H9 (cell line): Measurements from ENCODE around the gene ARMH3. TPM values are rescaled to one million over a fixed set of nuclear protein-coding genes. Genes with fewer than 3 reads are reported as not detected.

Experiments used
- DNase-seq: peaks from one replicate; pipeline ENCODE4 v3.0.0-alpha.2; 2017
- H2AFZ ChIP-seq: one replicate; pipeline ENCODE4 v1.6.1; 2013; ENCODE audit warnings: mild to moderate bottlenecking, low read length, control low read depth, moderate library complexity
- H2AK5ac ChIP-seq: 2 replicates; pipeline ENCODE4 v1.6.1; 2013; ENCODE audit warnings: low read length, control low read depth, mixed read lengths; ENCODE audit not compliant: insufficient read length
- H2BK120ac ChIP-seq: one replicate; pipeline ENCODE4 v1.6.1; 2013; ENCODE audit warnings: low read depth, mild to moderate bottlenecking, low read length, control low read depth, inconsistent platforms; ENCODE audit not compliant: poor library complexity, severe bottlenecking
- H2BK12ac ChIP-seq: 2 replicates; pipeline ENCODE4 v1.6.1; 2013; ENCODE audit warnings: low read length, control low read depth, mixed read lengths, low read depth; ENCODE audit not compliant: insufficient read length
- H2BK15ac ChIP-seq: 2 replicates; pipeline ENCODE4 v1.6.1; 2013; ENCODE audit warnings: low read depth, low read length, control low read depth
- H2BK20ac ChIP-seq: one replicate; pipeline ENCODE4 v1.6.1; 2013; ENCODE audit warnings: low read depth, mild to moderate bottlenecking, low read length, control low read depth, inconsistent platforms; ENCODE audit not compliant: poor library complexity, severe bottlenecking
- H2BK5ac ChIP-seq: 2 replicates; pipeline ENCODE4 v1.6.1; 2013; ENCODE audit warnings: low read length, control low read depth, mixed read lengths; ENCODE audit not compliant: insufficient read length
- H3K14ac ChIP-seq: 2 replicates; pipeline ENCODE4 v1.6.1; 2013; ENCODE audit warnings: low read length, control low read depth; ENCODE audit not compliant: insufficient read depth
- H3K18ac ChIP-seq: 2 replicates; pipeline ENCODE4 v1.6.1; 2013; ENCODE audit warnings: low read depth, mild to moderate bottlenecking, mixed read lengths, low read length, control low read depth; ENCODE audit not compliant: insufficient read length
- H3K23ac ChIP-seq: 2 replicates; pipeline ENCODE4 v1.6.1; 2013; ENCODE audit warnings: low read length, control low read depth, mixed read lengths, low read depth; ENCODE audit not compliant: insufficient read length
- H3K23me2 ChIP-seq: 2 replicates; pipeline ENCODE4 v1.6.1; 2013; ENCODE audit warnings: low read depth, mild to moderate bottlenecking, mixed read lengths, low read length, control low read depth; ENCODE audit not compliant: insufficient read length, poor library complexity, severe bottlenecking
- H3K27ac ChIP-seq: 2 replicates; pipeline ENCODE4 v1.5.1; 2013; ENCODE audit warnings: low read length, control low read depth, mixed read lengths, low read depth; ENCODE audit not compliant: insufficient read length
- H3K27me3 ChIP-seq: 2 replicates; pipeline ENCODE4 v1.6.1; 2013; ENCODE audit warnings: low read length, control low read depth, inconsistent platforms; ENCODE audit not compliant: insufficient read depth
- H3K4ac ChIP-seq: 2 replicates; pipeline ENCODE4 v1.6.1; 2013; ENCODE audit warnings: low read depth, mild to moderate bottlenecking, control low read depth, inconsistent platforms, low read length, moderate library complexity
- H3K4me1 ChIP-seq: 2 replicates; pipeline ENCODE4 v1.6.1; 2013; ENCODE audit warnings: low read length, control low read depth, inconsistent platforms; ENCODE audit not compliant: insufficient read depth
- H3K4me2 ChIP-seq: 2 replicates; pipeline ENCODE4 v1.6.1; 2013; ENCODE audit warnings: low read length, control low read depth, mixed read lengths; ENCODE audit not compliant: insufficient read length, insufficient read depth
- H3K56ac ChIP-seq: 2 replicates; pipeline ENCODE4 v1.6.1; 2013; ENCODE audit warnings: low read depth, mild to moderate bottlenecking, mixed read lengths, low read length, control low read depth; ENCODE audit not compliant: insufficient read length
- H3K79me1 ChIP-seq: 2 replicates; pipeline ENCODE4 v1.6.1; 2013; ENCODE audit warnings: low read depth, mild to moderate bottlenecking, moderate library complexity, low read length, control low read depth, inconsistent platforms; ENCODE audit not compliant: insufficient read depth, poor library complexity, severe bottlenecking
- H3K79me2 ChIP-seq: 2 replicates; pipeline ENCODE4 v1.6.1; 2013; ENCODE audit warnings: low read length, control low read depth, inconsistent platforms; ENCODE audit not compliant: insufficient read depth
- H3K9ac ChIP-seq: 2 replicates; pipeline ENCODE4 v1.6.1; 2013; ENCODE audit warnings: low read length, control low read depth, mixed read lengths; ENCODE audit not compliant: insufficient read length; ENCODE audit errors: extremely low read depth
- H3K9me3 ChIP-seq: one replicate; pipeline ENCODE4 v1.6.1; 2013; ENCODE audit warnings: low read depth, low read length, inconsistent platforms; ENCODE audit not compliant: control insufficient read depth
- H3T11ph ChIP-seq: one replicate; pipeline ENCODE4 v1.6.1; 2013; ENCODE audit warnings: mild to moderate bottlenecking, low read length, control low read depth, inconsistent platforms
- H4K20me1 ChIP-seq: one replicate; pipeline ENCODE4 v1.6.1; 2013; ENCODE audit not compliant: control insufficient read depth, insufficient read length, insufficient read depth
- H4K5ac ChIP-seq: 2 replicates; pipeline ENCODE4 v1.6.1; 2013; ENCODE audit warnings: low read depth, mild to moderate bottlenecking, mixed read lengths, low read length, control low read depth; ENCODE audit not compliant: insufficient read length
- H4K8ac ChIP-seq: replicated peaks from 2 replicates; pipeline ENCODE4 v1.6.1; 2013; ENCODE audit warnings: low read length, control low read depth, mixed read lengths, low read depth; ENCODE audit not compliant: insufficient read length
- H4K91ac ChIP-seq: 2 replicates; pipeline ENCODE4 v1.6.1; 2013; ENCODE audit warnings: low read depth, mild to moderate bottlenecking, moderate library complexity, mixed read lengths, low read length, control low read depth; ENCODE audit not compliant: insufficient read length
- H3K27ac Mint-ChIP-seq, 3 experiments: 2 replicates in 2 of 3; 3 replicates in 1 of 3; pipeline ENCODE4 v1.8.0; 2020 to 2021; ENCODE audit warnings: mixed read lengths in 3 of 3, mild to moderate bottlenecking in 1 of 3, moderate library complexity in 1 of 3
- H3K27me3 Mint-ChIP-seq: 2 replicates; pipeline ENCODE4 v1.8.0; 2021; ENCODE audit warnings: low read depth, mild to moderate bottlenecking, moderate library complexity, mixed read lengths
- H3K36me3 Mint-ChIP-seq, 3 experiments: 2 replicates in 2 of 3; 3 replicates in 1 of 3; pipeline ENCODE4 v1.8.0; 2020 to 2021; ENCODE audit warnings: low read depth in 3 of 3, mixed read lengths in 3 of 3; ENCODE audit not compliant: insufficient read depth in 1 of 3
- H3K4me1 Mint-ChIP-seq, 2 experiments: 2 replicates each; pipeline ENCODE4 v1.8.0; 2020; ENCODE audit warnings: mixed read lengths in 2 of 2
- H3K4me3 Mint-ChIP-seq, 2 experiments: 2 replicates in 1 of 2; 3 replicates in 1 of 2; pipeline ENCODE4 v1.8.0; 2020 to 2021; ENCODE audit warnings: mild to moderate bottlenecking in 2 of 2, mixed read lengths in 2 of 2, moderate library complexity in 1 of 2
- H3K9me3 Mint-ChIP-seq, 2 experiments: 2 replicates in 1 of 2; 3 replicates in 1 of 2; pipeline ENCODE4 v1.8.0; 2020; ENCODE audit warnings: mild to moderate bottlenecking in 2 of 2, mixed read lengths in 2 of 2, moderate library complexity in 1 of 2
- CTCF ChIP-seq: fragments of 200-600 bp; sonication (generic); conservative IDR thresholded peaks from 3 replicates; pipeline ENCODE4 v1.8.0; 2021; ENCODE audit warnings: antibody characterized with exemption, mild to moderate bottlenecking
- WGBS: extraction: QIAGEN DNeasy Blood & Tissue Kit; methylation state at CpG from one replicate; pipeline ENCODE4 v1.1.7; 2013; ENCODE audit warnings: missing lambda C conversion rate, low lambda C conversion rate, mixed read lengths; ENCODE audit not compliant: insufficient read length; ENCODE audit errors: extremely low coverage; 5-methylcytosine and 5-hydroxymethylcytosine counted together
- total RNA-seq: library from RNA; stranded (reverse); gene quantifications from 2 replicates; pipeline ENCODE4 v1.2.1, GENCODE V29; 2021

The ARMH3 gene
- total RNA-seq, 1 experiment from 2014 or later: 20.4 TPM

- no peak overlapping the region for H3K18ac ChIP-seq
- no peaks in the 10 kb centered on the region; the same call in 1 of the 2 replicates for H3K79me2 ChIP-seq
- Mint-ChIP-seq H3K27ac (peak overlapping the region in 1 of 3 experiments; percentile 53; a peak in 1 of 7 replicates), H3K9me3 (no peaks in the 10 kb centered on the region), H3K36me3 (no peaks in the 10 kb centered on the region), H3K4me1 (peaks cover 15 to 17% of the 10 kb centered on the region in 2 experiments), H3K27me3 (peaks cover 18% of the 10 kb centered on the region), H3K4me3 (peak overlapping the region; percentile 76 to 80)
- no peaks in the 10 kb centered on the region for H3K27me3 ChIP-seq
- H3K4me1 ChIP-seq: no peaks in the 10 kb centered on the region
- peaks cover 3% of the 10 kb centered on the region for H3K79me1 ChIP-seq
- TF ChIP-seq CTCF: no peak
- no peak overlapping the region for H2BK120ac ChIP-seq
- H3K4ac ChIP-seq: no peak overlapping the region
- H2AK5ac ChIP-seq: no peak overlapping the region
- no peak overlapping the region for H3K56ac ChIP-seq
- no peak overlapping the region for H3T11ph ChIP-seq
- no peak overlapping the region for H3K27ac ChIP-seq
- peaks cover 9% of the 10 kb centered on the region for H3K23me2 ChIP-seq
- H4K20me1 ChIP-seq: no peaks in the 10 kb centered on the region
- H3K23ac ChIP-seq: no peak overlapping the region
- no peaks in the 10 kb centered on the region for H3K9me3 ChIP-seq
- no peak overlapping the region for H2BK20ac ChIP-seq
- H4K91ac ChIP-seq: no peak overlapping the region
- no peak for DNase-seq
- no peak overlapping the region for H2AFZ ChIP-seq
- H2BK12ac ChIP-seq: no peak overlapping the region
- H2BK15ac ChIP-seq: no peak overlapping the region
- H3K14ac ChIP-seq: no peak overlapping the region
- H3K4me2 ChIP-seq: peak overlapping the region; percentile 82
- H3K9ac ChIP-seq: no peak overlapping the region
- H2BK5ac ChIP-seq: no peak overlapping the region
- no CpG with 5 or more reads among the region's 2 CpGs for WGBS
- H4K5ac ChIP-seq: no peak overlapping the region
- no peak overlapping the region for H4K8ac ChIP-seq
Observed at GRCh38 chr10:102064503-102064867, 8.5 kb upstream of the ARMH3 start.
